ENCODE measurements around the gene UIMC1.

DNA sequence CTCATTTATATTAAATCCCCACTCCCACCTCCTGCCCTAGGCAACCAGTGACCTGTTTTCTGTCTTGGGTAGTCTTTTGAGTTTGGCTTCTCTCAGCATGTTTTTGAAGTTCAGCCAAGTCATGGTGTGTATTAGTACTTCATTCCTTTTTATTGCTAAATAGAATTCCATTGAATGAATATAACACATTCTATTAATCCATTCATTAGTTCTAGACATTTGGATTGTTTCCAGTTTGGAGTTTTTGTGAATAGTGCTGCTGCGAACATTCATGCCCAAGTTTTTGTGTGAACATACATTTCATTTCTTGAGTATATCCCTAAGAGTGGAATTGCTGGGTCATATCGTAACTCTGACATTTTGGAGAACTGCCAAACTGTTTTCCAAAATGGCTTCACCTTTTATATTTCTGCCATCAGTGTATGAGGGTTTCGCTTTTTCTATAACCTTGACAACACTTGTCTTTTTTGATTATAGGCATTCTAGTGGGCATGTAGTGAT lies 18.6 kb upstream of the UIMC1 start:
- TF ChIP-seq, protein P1, sequence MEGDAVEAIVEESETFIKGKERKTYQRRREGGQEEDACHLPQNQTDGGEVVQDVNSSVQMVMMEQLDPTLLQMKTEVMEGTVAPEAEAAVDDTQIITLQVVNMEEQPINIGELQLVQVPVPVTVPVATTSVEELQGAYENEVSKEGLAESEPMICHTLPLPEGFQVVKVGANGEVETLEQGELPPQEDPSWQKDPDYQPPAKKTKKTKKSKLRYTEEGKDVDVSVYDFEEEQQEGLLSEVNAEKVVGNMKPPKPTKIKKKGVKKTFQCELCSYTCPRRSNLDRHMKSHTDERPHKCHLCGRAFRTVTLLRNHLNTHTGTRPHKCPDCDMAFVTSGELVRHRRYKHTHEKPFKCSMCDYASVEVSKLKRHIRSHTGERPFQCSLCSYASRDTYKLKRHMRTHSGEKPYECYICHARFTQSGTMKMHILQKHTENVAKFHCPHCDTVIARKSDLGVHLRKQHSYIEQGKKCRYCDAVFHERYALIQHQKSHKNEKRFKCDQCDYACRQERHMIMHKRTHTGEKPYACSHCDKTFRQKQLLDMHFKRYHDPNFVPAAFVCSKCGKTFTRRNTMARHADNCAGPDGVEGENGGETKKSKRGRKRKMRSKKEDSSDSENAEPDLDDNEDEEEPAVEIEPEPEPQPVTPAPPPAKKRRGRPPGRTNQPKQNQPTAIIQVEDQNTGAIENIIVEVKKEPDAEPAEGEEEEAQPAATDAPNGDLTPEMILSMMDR (IDR thresholded peaks at IDR 0.05) = no peak
- no peak for TF ChIP-seq POLR2A (IDR thresholded peaks at IDR 0.05)

Data from testis (tissue), 2 donors.